PFSK-1 (cell line): Measurements from ENCODE around the gene AOPEP.

Source experiments
- POLR2AphosphoS5 ChIP-seq: IDR thresholded peaks from 2 replicates; pipeline ENCODE4 v1.6.1; 2012; ENCODE audit warnings: low read depth, mild to moderate bottlenecking, control low read depth, low read length, moderate library complexity
- SIN3A ChIP-seq: IDR thresholded peaks from 2 replicates; pipeline ENCODE4 v1.6.1; 2012; ENCODE audit warnings: mild to moderate bottlenecking, low read length, moderate library complexity, borderline replicate concordance; ENCODE audit not compliant: insufficient read depth
- TAF1 ChIP-seq: IDR thresholded peaks from 2 replicates; pipeline ENCODE4 v1.6.1; 2012; ENCODE audit warnings: low read length, control low read depth, borderline replicate concordance; ENCODE audit not compliant: insufficient read depth

GRCh38 chr9:94807556-94807955, 81.1 kb downstream of the AOPEP start:
- TF ChIP-seq POLR2AphosphoS5 (no peak), SIN3A (no peak), TAF1 (no peak)
